ENCODE data around the gene HDAC4.

Gene HDAC4

GRCh38 chr2:239395524-239395923, 5.3 kb downstream of the HDAC4 start:
- no peak for DNase-seq

- no peak for DNase-seq
Observed at GRCh38 chr2:239394978-239395377, 5.8 kb downstream of the HDAC4 start.

GRCh38 chr2:239394346-239394945, 6.4 kb downstream of the HDAC4 start:
- DNase-seq: no peak

GRCh38 chr2:239393941-239394340, 6.9 kb downstream of the HDAC4 start:
- no peak for DNase-seq

- DNase-seq: no peak
Observed at GRCh38 chr2:239393388-239393940, 7.4 kb downstream of the HDAC4 start.

- no peak for DNase-seq
Observed at GRCh38 chr2:239392688-239393387, 8.0 kb downstream of the HDAC4 start.

GRCh38 chr2:239392072-239392357, 8.8 kb downstream of the HDAC4 start:
- DNase-seq: no peak

- DNase-seq: no peak
Observed at GRCh38 chr2:239391286-239392071, 9.3 kb downstream of the HDAC4 start.

GRCh38 chr2:239390546-239391285, 10.1 kb downstream of the HDAC4 start:
- no peak for DNase-seq

GRCh38 chr2:239389414-239390329, 11.1 kb downstream of the HDAC4 start:
- DNase-seq: no peak

- no peak for DNase-seq
Observed at GRCh38 chr2:239388236-239389151, 12.3 kb downstream of the HDAC4 start.

- DNase-seq: no peak
Observed at GRCh38 chr2:239387811-239388210, 13.0 kb downstream of the HDAC4 start.

- DNase-seq: no peak
Observed at GRCh38 chr2:239386872-239387445, 13.9 kb downstream of the HDAC4 start.

- no peak for DNase-seq
Observed at GRCh38 chr2:239386001-239386670, 14.7 kb downstream of the HDAC4 start.

- DNase-seq: no peak
Observed at GRCh38 chr2:239385096-239386000, 15.5 kb downstream of the HDAC4 start.

GRCh38 chr2:239383759-239384156, 17.1 kb downstream of the HDAC4 start:
- no peak for DNase-seq

- no peak for DNase-seq
Observed at GRCh38 chr2:239383036-239383758, 17.6 kb downstream of the HDAC4 start.

- no peak for DNase-seq
Observed at GRCh38 chr2:239382384-239382880, 18.4 kb downstream of the HDAC4 start.

Data from DMS153 (cell line).